H1 (cell line): ENCODE data around the gene TEAD1. TPM values are rescaled to one million over a fixed set of nuclear protein-coding genes. Genes with fewer than 3 reads are reported as not detected.

Experiments used
- CHD2 ChIP-seq: IDR thresholded peaks from 2 replicates; pipeline ENCODE4 v1.6.1; 2012; ENCODE audit warnings: low read length, improper control_type of control experiment
- FOSL1 ChIP-seq: IDR thresholded peaks from 2 replicates; pipeline ENCODE4 v1.6.1; 2011; ENCODE audit warnings: mild to moderate bottlenecking, low read depth, low read length, moderate library complexity; ENCODE audit not compliant: insufficient read depth
- HDAC6 ChIP-seq: IDR thresholded peaks from one replicate; pipeline ENCODE4 v1.7.1; 2012; ENCODE audit warnings: low read depth, mild to moderate bottlenecking, inconsistent platforms, low read length, moderate library complexity
- POLR2A ChIP-seq, 2 experiments: IDR thresholded peaks; 1 replicate in 1 of 2; 2 replicates in 1 of 2; pipeline ENCODE4 v1.6.1; 2011; ENCODE audit warnings: low read depth in 2 of 2, low read length in 2 of 2, mild to moderate bottlenecking in 2 of 2; ENCODE audit errors: control extremely low read depth in 1 of 2
- POLR2AphosphoS5 ChIP-seq: IDR thresholded peaks from 2 replicates; pipeline ENCODE4 v1.6.1; 2011; ENCODE audit warnings: low read depth, low read length
- POU5F1 ChIP-seq: IDR thresholded peaks from 2 replicates; pipeline ENCODE4 v1.6.1; 2011; ENCODE audit warnings: low read depth, mild to moderate bottlenecking, low read length, moderate library complexity
- SP1 ChIP-seq: IDR thresholded peaks from 2 replicates; pipeline ENCODE4 v1.6.1; 2011; ENCODE audit warnings: low read depth, low read length
- TCF12 ChIP-seq: IDR thresholded peaks from 2 replicates; pipeline ENCODE4 v1.6.1; 2011; ENCODE audit warnings: low read depth, mild to moderate bottlenecking, low read length
- polyA plus RNA-seq, 7 experiments: library from polyadenylated mRNA; depleted of rRNA in 3 of 7; stranded (reverse) in 5 of 7; unstranded in 2 of 7; fragments of >200 nt in 5 of 7; fragments of 200-250 nt in 2 of 7; gene quantifications; 1 replicate in 5 of 7; 2 replicates in 1 of 7; 4 replicates in 1 of 7; pipeline versions ENCODE4 v1.2.1 to v1.2.3, GENCODE V29; 2011 to 2013; ENCODE audit warnings: missing spikeins in 2 of 7, mixed read lengths in 2 of 7
- total RNA-seq: library from RNA; stranded (reverse); fragmentation: NEBNext Ultra II Directional; extraction: Animal tissue kit (Norgen Biotek cat#: 25700); gene quantifications from 2 replicates; pipeline ENCODE4 v1.2.1, GENCODE V29; 2021
- TF ChIP-seq, protein P1 (sequence below): fragments of 300-600 bp; sonication (generic); IDR thresholded peaks from 2 replicates; pipeline ENCODE4 v1.7.1; 2012; ENCODE audit warnings: low read length, moderate library complexity, mild to moderate bottlenecking, inconsistent platforms; ENCODE audit not compliant: insufficient replicate concordance
- TF ChIP-seq, protein P2 (sequence below): IDR thresholded peaks from 2 replicates; pipeline ENCODE4 v1.6.1; 2012; ENCODE audit warnings: low read length, inconsistent platforms

The TEAD1 gene
- total and polyA plus RNA-seq, 2 of the 8 experiments (the other 6 are each of a cell fraction or from before 2014, with no cell fraction given) = 15.6 to 67.4 TPM

DNA sequence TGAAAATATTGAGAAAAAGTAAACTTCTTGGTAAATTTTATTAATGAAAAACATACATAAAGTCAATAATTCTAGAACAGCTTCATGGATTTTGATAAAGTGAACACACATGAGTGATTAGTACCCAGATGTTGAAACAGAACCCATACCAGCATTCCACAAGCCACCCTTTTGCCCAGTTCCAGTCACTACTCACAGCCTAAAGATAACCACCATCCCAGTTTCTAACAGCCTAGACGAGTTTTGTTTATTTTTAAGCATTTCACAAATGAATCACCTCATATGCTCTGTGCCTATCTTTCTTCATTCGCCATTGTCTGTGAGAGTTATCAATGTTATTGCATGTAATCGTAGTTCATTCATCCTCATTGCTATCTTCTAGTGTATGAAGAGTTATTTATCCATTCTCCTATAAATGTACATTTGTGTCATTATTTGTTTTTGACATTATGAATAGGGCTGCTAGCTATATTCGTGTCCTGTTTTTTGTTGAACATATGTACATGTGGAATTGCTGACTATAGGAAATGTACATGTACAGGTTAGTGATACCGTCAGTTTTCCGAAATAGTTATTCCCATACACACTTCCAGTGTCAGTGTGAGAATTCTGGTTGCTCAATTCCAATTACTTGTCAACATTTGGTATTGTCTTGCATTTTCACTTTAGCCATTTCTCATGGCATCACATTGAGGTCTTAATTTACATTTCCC is 44.5 kb upstream of the TEAD1 start (continued):
- TF ChIP-seq, protein P1, sequence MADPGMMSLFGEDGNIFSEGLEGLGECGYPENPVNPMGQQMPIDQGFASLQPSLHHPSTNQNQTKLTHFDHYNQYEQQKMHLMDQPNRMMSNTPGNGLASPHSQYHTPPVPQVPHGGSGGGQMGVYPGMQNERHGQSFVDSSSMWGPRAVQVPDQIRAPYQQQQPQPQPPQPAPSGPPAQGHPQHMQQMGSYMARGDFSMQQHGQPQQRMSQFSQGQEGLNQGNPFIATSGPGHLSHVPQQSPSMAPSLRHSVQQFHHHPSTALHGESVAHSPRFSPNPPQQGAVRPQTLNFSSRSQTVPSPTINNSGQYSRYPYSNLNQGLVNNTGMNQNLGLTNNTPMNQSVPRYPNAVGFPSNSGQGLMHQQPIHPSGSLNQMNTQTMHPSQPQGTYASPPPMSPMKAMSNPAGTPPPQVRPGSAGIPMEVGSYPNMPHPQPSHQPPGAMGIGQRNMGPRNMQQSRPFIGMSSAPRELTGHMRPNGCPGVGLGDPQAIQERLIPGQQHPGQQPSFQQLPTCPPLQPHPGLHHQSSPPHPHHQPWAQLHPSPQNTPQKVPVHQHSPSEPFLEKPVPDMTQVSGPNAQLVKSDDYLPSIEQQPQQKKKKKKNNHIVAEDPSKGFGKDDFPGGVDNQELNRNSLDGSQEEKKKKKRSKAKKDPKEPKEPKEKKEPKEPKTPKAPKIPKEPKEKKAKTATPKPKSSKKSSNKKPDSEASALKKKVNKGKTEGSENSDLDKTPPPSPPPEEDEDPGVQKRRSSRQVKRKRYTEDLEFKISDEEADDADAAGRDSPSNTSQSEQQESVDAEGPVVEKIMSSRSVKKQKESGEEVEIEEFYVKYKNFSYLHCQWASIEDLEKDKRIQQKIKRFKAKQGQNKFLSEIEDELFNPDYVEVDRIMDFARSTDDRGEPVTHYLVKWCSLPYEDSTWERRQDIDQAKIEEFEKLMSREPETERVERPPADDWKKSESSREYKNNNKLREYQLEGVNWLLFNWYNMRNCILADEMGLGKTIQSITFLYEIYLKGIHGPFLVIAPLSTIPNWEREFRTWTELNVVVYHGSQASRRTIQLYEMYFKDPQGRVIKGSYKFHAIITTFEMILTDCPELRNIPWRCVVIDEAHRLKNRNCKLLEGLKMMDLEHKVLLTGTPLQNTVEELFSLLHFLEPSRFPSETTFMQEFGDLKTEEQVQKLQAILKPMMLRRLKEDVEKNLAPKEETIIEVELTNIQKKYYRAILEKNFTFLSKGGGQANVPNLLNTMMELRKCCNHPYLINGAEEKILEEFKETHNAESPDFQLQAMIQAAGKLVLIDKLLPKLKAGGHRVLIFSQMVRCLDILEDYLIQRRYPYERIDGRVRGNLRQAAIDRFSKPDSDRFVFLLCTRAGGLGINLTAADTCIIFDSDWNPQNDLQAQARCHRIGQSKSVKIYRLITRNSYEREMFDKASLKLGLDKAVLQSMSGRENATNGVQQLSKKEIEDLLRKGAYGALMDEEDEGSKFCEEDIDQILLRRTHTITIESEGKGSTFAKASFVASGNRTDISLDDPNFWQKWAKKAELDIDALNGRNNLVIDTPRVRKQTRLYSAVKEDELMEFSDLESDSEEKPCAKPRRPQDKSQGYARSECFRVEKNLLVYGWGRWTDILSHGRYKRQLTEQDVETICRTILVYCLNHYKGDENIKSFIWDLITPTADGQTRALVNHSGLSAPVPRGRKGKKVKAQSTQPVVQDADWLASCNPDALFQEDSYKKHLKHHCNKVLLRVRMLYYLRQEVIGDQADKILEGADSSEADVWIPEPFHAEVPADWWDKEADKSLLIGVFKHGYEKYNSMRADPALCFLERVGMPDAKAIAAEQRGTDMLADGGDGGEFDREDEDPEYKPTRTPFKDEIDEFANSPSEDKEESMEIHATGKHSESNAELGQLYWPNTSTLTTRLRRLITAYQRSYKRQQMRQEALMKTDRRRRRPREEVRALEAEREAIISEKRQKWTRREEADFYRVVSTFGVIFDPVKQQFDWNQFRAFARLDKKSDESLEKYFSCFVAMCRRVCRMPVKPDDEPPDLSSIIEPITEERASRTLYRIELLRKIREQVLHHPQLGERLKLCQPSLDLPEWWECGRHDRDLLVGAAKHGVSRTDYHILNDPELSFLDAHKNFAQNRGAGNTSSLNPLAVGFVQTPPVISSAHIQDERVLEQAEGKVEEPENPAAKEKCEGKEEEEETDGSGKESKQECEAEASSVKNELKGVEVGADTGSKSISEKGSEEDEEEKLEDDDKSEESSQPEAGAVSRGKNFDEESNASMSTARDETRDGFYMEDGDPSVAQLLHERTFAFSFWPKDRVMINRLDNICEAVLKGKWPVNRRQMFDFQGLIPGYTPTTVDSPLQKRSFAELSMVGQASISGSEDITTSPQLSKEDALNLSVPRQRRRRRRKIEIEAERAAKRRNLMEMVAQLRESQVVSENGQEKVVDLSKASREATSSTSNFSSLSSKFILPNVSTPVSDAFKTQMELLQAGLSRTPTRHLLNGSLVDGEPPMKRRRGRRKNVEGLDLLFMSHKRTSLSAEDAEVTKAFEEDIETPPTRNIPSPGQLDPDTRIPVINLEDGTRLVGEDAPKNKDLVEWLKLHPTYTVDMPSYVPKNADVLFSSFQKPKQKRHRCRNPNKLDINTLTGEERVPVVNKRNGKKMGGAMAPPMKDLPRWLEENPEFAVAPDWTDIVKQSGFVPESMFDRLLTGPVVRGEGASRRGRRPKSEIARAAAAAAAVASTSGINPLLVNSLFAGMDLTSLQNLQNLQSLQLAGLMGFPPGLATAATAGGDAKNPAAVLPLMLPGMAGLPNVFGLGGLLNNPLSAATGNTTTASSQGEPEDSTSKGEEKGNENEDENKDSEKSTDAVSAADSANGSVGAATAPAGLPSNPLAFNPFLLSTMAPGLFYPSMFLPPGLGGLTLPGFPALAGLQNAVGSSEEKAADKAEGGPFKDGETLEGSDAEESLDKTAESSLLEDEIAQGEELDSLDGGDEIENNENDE = no peak
- TF ChIP-seq, protein P2, sequence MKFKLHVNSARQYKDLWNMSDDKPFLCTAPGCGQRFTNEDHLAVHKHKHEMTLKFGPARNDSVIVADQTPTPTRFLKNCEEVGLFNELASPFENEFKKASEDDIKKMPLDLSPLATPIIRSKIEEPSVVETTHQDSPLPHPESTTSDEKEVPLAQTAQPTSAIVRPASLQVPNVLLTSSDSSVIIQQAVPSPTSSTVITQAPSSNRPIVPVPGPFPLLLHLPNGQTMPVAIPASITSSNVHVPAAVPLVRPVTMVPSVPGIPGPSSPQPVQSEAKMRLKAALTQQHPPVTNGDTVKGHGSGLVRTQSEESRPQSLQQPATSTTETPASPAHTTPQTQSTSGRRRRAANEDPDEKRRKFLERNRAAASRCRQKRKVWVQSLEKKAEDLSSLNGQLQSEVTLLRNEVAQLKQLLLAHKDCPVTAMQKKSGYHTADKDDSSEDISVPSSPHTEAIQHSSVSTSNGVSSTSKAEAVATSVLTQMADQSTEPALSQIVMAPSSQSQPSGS = no peak
- no peak for TF ChIP-seq SP1
- TF ChIP-seq TCF12 = no peak
- TF ChIP-seq CHD2 = no peak
- TF ChIP-seq HDAC6 = no peak
- no peak for TF ChIP-seq FOSL1
- TF ChIP-seq POU5F1 = no peak
- TF ChIP-seq POLR2A (IDR thresholded peaks at IDR 0.05; ENCODE audit: control extremely low read depth in 1 of 2, low read depth in 2 of 2, low read length in 2 of 2) = no peak
- no peak for TF ChIP-seq POLR2AphosphoS5
